ENCODE results near the gene IL17RE.

GRCh38 chr3:9876991-9877390, 25.7 kb upstream of the IL17RE start:
- TF ChIP-seq USF2 (IDR thresholded peaks at IDR 0.05; ENCODE audit: low read depth, low read length) (no peak), USF2 (CRISPR knock-in tag; IDR thresholded peaks at IDR 0.05; ENCODE audit: borderline replicate concordance) (no peak), TCF7 (IDR thresholded peaks at IDR 0.05; ENCODE audit: low read depth) (no peak), GTF2F1 (IDR thresholded peaks at IDR 0.05; ENCODE audit: low read length) (no peak)

Data from HepG2 (cell line).